GM12878 (cell line): ENCODE data around the gene RPUSD2. TPM values are rescaled to one million over a fixed set of nuclear protein-coding genes. Genes with fewer than 3 reads are reported as not detected.

Experiments
- BCL3 ChIP-seq: IDR thresholded peaks from 2 replicates; pipeline ENCODE4 v1.6.1; 2011; ENCODE audit warnings: borderline replicate concordance, low read depth, mild to moderate bottlenecking, moderate library complexity, low read length; ENCODE audit not compliant: insufficient read depth, poor library complexity, severe bottlenecking
- CREM ChIP-seq: IDR thresholded peaks from 2 replicates; pipeline ENCODE4 v1.6.1; 2014; ENCODE audit warnings: antibody characterized with exemption, low read depth
- E2F8 ChIP-seq: fragments of 450-650 bp; IDR thresholded peaks from 2 replicates; pipeline ENCODE4 v1.6.1; 2018; ENCODE audit warnings: mild to moderate bottlenecking, low read depth, moderate library complexity; ENCODE audit not compliant: partially characterized antibody
- EED ChIP-seq: sonication (generic); IDR thresholded peaks from 2 replicates; pipeline ENCODE4 v1.6.1; 2016; ENCODE audit warnings: antibody characterized with exemption, low read depth
- FOXK2 ChIP-seq: fragments of 450-650 bp; IDR thresholded peaks from 2 replicates; pipeline ENCODE4 v1.6.1; 2017; ENCODE audit warnings: mild to moderate bottlenecking, moderate library complexity
- RUNX3 ChIP-seq: IDR thresholded peaks from 2 replicates; pipeline ENCODE4 v1.6.1; 2012; ENCODE audit warnings: low read length, inconsistent platforms
- SP1 ChIP-seq: IDR thresholded peaks from one replicate; pipeline ENCODE4 v1.6.1; 2011; ENCODE audit warnings: low read depth, low read length
- USF2 ChIP-seq: IDR thresholded peaks from 2 replicates; pipeline ENCODE4 v1.6.1; 2011; ENCODE audit warnings: low read depth, low read length, improper control_type of control experiment, borderline replicate concordance
- WRNIP1 ChIP-seq: IDR thresholded peaks from 2 replicates; pipeline ENCODE4 v1.6.1; 2011; ENCODE audit warnings: low read depth, low read length, improper control_type of control experiment, borderline replicate concordance
- YY1 ChIP-seq: IDR thresholded peaks from 2 replicates; pipeline ENCODE4 v1.6.1; 2011; ENCODE audit warnings: low read depth, mild to moderate bottlenecking, low read length
- polyA plus RNA-seq, 11 experiments: library from polyadenylated mRNA; depleted of rRNA in 4 of 11; unstranded in 6 of 11; stranded (reverse) in 5 of 11; fragments of >200 nt; fragmentation: Nextera tagmentation in 4 of 11; fragmentation: Illumina TruSeq in 1 of 11; extraction: Ambion mirVana in 4 of 11; extraction: Trizol in 1 of 11; gene quantifications; 1 replicate in 1 of 11; 2 replicates in 10 of 11; pipeline versions ENCODE4 v1.2.1 to v1.2.3, GENCODE V29; 2011 to 2016; ENCODE audit warnings: inconsistent platforms in 2 of 11, missing spikeins in 2 of 11, low read depth in 1 of 11
- total RNA-seq, 4 experiments: library from RNA; depleted of rRNA in 3 of 4; stranded (reverse); fragments of >200 nt in 3 of 4; fragmentation: Illumina TruSeq in 1 of 4; extraction: Trizol in 1 of 4; gene quantifications; 2 replicates each; pipeline versions ENCODE4 v1.2.1 to v1.2.3, GENCODE V29; 2013 to 2021
- TF ChIP-seq, protein P1 (sequence below), 3 experiments: IDR thresholded peaks in 2 of 3; conservative IDR thresholded peaks in 1 of 3; 2 replicates each; pipeline ENCODE4 v1.5.1; 2011; ENCODE audit warnings: low read depth in 3 of 3, low read length in 3 of 3, mild to moderate bottlenecking in 3 of 3, control low read depth in 2 of 3, moderate library complexity in 2 of 3, inconsistent platforms in 1 of 3, mixed read lengths in 1 of 3; ENCODE audit not compliant: control insufficient read depth in 2 of 3, insufficient read depth in 1 of 3; ENCODE audit errors: extremely low read depth in 1 of 3
- TF ChIP-seq, protein P2 (sequence below): fragments of 450-650 bp; formaldehyde crosslinking; IDR thresholded peaks from 2 replicates; pipeline ENCODE4 v1.5.0; 2022; ENCODE audit warnings: mild to moderate bottlenecking, missing genetic modification characterization
- TF ChIP-seq, protein P3 (sequence below): fragments of 450-650 bp; IDR thresholded peaks from 2 replicates; pipeline ENCODE4 v1.6.1; 2018; ENCODE audit warnings: borderline replicate concordance, mild to moderate bottlenecking; ENCODE audit not compliant: partially characterized antibody

Gene RPUSD2
- total and polyA plus RNA-seq, 10 of the 15 experiments (the other 5 are each of a cell fraction or from before 2014, with no cell fraction given) = 4.0 to 33.3 (median 18.5) TPM

GRCh38 chr15:40594429-40594836 is 25.3 kb downstream of the RPUSD2 start (continued):
- TF ChIP-seq, protein P1, sequence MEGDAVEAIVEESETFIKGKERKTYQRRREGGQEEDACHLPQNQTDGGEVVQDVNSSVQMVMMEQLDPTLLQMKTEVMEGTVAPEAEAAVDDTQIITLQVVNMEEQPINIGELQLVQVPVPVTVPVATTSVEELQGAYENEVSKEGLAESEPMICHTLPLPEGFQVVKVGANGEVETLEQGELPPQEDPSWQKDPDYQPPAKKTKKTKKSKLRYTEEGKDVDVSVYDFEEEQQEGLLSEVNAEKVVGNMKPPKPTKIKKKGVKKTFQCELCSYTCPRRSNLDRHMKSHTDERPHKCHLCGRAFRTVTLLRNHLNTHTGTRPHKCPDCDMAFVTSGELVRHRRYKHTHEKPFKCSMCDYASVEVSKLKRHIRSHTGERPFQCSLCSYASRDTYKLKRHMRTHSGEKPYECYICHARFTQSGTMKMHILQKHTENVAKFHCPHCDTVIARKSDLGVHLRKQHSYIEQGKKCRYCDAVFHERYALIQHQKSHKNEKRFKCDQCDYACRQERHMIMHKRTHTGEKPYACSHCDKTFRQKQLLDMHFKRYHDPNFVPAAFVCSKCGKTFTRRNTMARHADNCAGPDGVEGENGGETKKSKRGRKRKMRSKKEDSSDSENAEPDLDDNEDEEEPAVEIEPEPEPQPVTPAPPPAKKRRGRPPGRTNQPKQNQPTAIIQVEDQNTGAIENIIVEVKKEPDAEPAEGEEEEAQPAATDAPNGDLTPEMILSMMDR (IDR thresholded peaks at IDR 0.05 in 2 of 3, conservative IDR thresholded peaks at IDR 0.05 in 1 of 3; ENCODE audit: control insufficient read depth in 2 of 3, extremely low read depth in 1 of 3, insufficient read depth in 1 of 3, low read depth in 3 of 3, low read length in 3 of 3) = peak in 2 of 3 experiments; percentile 12 to 39; a peak in 1 of 6 replicates
- TF ChIP-seq BCL3 (no peak), E2F8 (no peak), FOXK2 (no peak), USF2 (no peak), WRNIP1 (no peak), SP1 (no peak), RUNX3 (no peak), YY1 (no peak), CREM (no peak), EED (no peak)
- TF ChIP-seq, protein P2, sequence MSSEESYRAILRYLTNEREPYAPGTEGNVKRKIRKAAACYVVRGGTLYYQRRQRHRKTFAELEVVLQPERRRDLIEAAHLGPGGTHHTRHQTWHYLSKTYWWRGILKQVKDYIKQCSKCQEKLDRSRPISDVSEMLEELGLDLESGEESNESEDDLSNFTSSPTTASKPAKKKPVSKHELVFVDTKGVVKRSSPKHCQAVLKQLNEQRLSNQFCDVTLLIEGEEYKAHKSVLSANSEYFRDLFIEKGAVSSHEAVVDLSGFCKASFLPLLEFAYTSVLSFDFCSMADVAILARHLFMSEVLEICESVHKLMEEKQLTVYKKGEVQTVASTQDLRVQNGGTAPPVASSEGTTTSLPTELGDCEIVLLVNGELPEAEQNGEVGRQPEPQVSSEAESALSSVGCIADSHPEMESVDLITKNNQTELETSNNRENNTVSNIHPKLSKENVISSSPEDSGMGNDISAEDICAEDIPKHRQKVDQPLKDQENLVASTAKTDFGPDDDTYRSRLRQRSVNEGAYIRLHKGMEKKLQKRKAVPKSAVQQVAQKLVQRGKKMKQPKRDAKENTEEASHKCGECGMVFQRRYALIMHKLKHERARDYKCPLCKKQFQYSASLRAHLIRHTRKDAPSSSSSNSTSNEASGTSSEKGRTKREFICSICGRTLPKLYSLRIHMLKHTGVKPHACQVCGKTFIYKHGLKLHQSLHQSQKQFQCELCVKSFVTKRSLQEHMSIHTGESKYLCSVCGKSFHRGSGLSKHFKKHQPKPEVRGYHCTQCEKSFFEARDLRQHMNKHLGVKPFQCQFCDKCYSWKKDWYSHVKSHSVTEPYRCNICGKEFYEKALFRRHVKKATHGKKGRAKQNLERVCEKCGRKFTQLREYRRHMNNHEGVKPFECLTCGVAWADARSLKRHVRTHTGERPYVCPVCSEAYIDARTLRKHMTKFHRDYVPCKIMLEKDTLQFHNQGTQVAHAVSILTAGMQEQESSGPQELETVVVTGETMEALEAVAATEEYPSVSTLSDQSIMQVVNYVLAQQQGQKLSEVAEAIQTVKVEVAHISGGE = no peak
- TF ChIP-seq, protein P3, sequence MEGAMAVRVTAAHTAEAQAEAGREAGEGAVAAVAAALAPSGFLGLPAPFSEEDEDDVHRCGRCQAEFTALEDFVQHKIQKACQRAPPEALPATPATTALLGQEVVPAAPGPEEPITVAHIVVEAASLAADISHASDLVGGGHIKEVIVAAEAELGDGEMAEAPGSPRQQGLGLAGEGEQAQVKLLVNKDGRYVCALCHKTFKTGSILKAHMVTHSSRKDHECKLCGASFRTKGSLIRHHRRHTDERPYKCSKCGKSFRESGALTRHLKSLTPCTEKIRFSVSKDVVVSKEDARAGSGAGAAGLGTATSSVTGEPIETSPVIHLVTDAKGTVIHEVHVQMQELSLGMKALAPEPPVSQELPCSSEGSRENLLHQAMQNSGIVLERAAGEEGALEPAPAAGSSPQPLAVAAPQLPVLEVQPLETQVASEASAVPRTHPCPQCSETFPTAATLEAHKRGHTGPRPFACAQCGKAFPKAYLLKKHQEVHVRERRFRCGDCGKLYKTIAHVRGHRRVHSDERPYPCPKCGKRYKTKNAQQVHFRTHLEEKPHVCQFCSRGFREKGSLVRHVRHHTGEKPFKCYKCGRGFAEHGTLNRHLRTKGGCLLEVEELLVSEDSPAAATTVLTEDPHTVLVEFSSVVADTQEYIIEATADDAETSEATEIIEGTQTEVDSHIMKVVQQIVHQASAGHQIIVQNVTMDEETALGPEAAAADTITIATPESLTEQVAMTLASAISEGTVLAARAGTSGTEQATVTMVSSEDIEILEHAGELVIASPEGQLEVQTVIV = no peak
